Liver (tissue), 9 donors: ENCODE data around the gene USP2. TPM values are rescaled to one million over a fixed set of nuclear protein-coding genes. Genes with fewer than 3 reads are reported as not detected.

ENCODE experiments used
- DNase-seq: peaks from one replicate; pipeline ENCODE4 v3.0.0-alpha.2; 2017; ENCODE audit warnings: low spot score
- H3K27ac ChIP-seq, 2 donors: one replicate each; pipeline ENCODE4 v1.7.0; 2013; ENCODE audit warnings: inconsistent platforms in 2 of 2, low read length in 2 of 2, control low read depth in 1 of 2, low read depth in 1 of 2, mild to moderate bottlenecking in 1 of 2
- H3K27me3 ChIP-seq, 4 donors: one replicate each; pipeline versions ENCODE4 v1.6.1 to v1.7.0; 2013; ENCODE audit warnings: low read length in 3 of 4, inconsistent platforms in 1 of 4, mild to moderate bottlenecking in 1 of 4, moderate library complexity in 1 of 4; ENCODE audit not compliant: control insufficient read depth in 4 of 4, insufficient read depth in 4 of 4
- H3K36me3 ChIP-seq, 4 donors: one replicate each; pipeline versions ENCODE4 v1.6.1 to v1.7.0; 2013; ENCODE audit warnings: low read length in 3 of 4, mild to moderate bottlenecking in 3 of 4, low read depth in 1 of 4, moderate library complexity in 1 of 4; ENCODE audit not compliant: control insufficient read depth in 4 of 4, insufficient read depth in 3 of 4
- H3K4me1 ChIP-seq, 4 donors: one replicate each; pipeline versions ENCODE4 v1.6.1 to v1.7.0; 2013; ENCODE audit warnings: low read length in 3 of 4, mild to moderate bottlenecking in 3 of 4, moderate library complexity in 1 of 4; ENCODE audit not compliant: control insufficient read depth in 4 of 4, insufficient read depth in 4 of 4
- H3K4me3 ChIP-seq, 3 donors: one replicate each; pipeline versions ENCODE4 v1.6.1 to v1.7.0; 2013; ENCODE audit warnings: low read length in 3 of 3, control low read depth in 1 of 3, low read depth in 1 of 3, mild to moderate bottlenecking in 1 of 3
- H3K9ac ChIP-seq, 2 donors: one replicate each; pipeline ENCODE4 v1.7.0; 2013; ENCODE audit warnings: low read length in 2 of 2, mild to moderate bottlenecking in 2 of 2, moderate library complexity in 2 of 2, control low read depth in 1 of 2, low read depth in 1 of 2
- H3K9me3 ChIP-seq, 4 donors: one replicate each; pipeline versions ENCODE4 v1.6.1 to v1.7.0; 2013; ENCODE audit warnings: low read length in 3 of 4; ENCODE audit not compliant: control insufficient read depth in 4 of 4
- CTCF ChIP-seq: fragments of 150-350 bp; IDR thresholded peaks from 2 replicates; pipeline ENCODE4 v1.5.1; 2017; ENCODE audit warnings: improper control_type of control experiment, low read depth, low read length; ENCODE audit not compliant: missing input control
- EGR1 ChIP-seq, 2 donors: IDR thresholded peaks; 2 replicates each; pipeline ENCODE4 v1.6.1; 2016 to 2018; ENCODE audit warnings: antibody characterized with exemption in 2 of 2, low read depth in 2 of 2
- FOXA1 ChIP-seq: IDR thresholded peaks from 2 replicates; pipeline ENCODE4 v1.6.1; 2016; ENCODE audit warnings: antibody characterized with exemption
- FOXA2 ChIP-seq: IDR thresholded peaks from 2 replicates; pipeline ENCODE4 v1.6.1; 2016; ENCODE audit warnings: antibody characterized with exemption
- HNF4A ChIP-seq, 2 donors: conservative IDR thresholded peaks; 2 replicates each; pipeline ENCODE4 v1.6.1; 2016; ENCODE audit warnings: antibody characterized with exemption in 2 of 2, mild to moderate bottlenecking in 2 of 2
- HNF4G ChIP-seq: IDR thresholded peaks from 2 replicates; pipeline ENCODE4 v1.6.1; 2016; ENCODE audit warnings: antibody characterized with exemption
- JUND ChIP-seq, 2 donors: IDR thresholded peaks; 2 replicates each; pipeline ENCODE4 v1.6.1; 2016; ENCODE audit warnings: antibody characterized with exemption in 2 of 2
- MAX ChIP-seq: IDR thresholded peaks from 2 replicates; pipeline ENCODE4 v1.6.1; 2016; ENCODE audit warnings: antibody characterized with exemption
- NR2F2 ChIP-seq: IDR thresholded peaks from 2 replicates; pipeline ENCODE4 v1.6.1; 2016; ENCODE audit warnings: antibody characterized with exemption
- RAD21 ChIP-seq, 2 donors: IDR thresholded peaks; 2 replicates each; pipeline ENCODE4 v1.6.1; 2016; ENCODE audit warnings: antibody characterized with exemption in 2 of 2, mild to moderate bottlenecking in 2 of 2
- RXRA ChIP-seq, 2 donors: IDR thresholded peaks; 2 replicates each; pipeline ENCODE4 v1.6.1; 2017 to 2018; ENCODE audit warnings: antibody characterized with exemption in 2 of 2, mild to moderate bottlenecking in 1 of 2
- SP1 ChIP-seq: IDR thresholded peaks from 2 replicates; pipeline ENCODE4 v1.6.1; 2018; ENCODE audit warnings: antibody characterized with exemption, mild to moderate bottlenecking
- TAF1 ChIP-seq: conservative IDR thresholded peaks from 2 replicates; pipeline ENCODE4 v1.6.1; 2016; ENCODE audit warnings: antibody characterized with exemption, mild to moderate bottlenecking
- YY1 ChIP-seq: IDR thresholded peaks from 2 replicates; pipeline ENCODE4 v1.6.1; 2016; ENCODE audit warnings: antibody characterized with exemption, mild to moderate bottlenecking
- ZBTB33 ChIP-seq: IDR thresholded peaks from 2 replicates; pipeline ENCODE4 v1.6.1; 2016; ENCODE audit warnings: antibody characterized with exemption
- WGBS: extraction: QIAGEN DNeasy Blood & Tissue Kit; methylation state at CpG from one replicate; pipeline ENCODE4 v1.1.7; 2013; 5-methylcytosine and 5-hydroxymethylcytosine counted together
- polyA plus RNA-seq, 2 donors: library from polyadenylated mRNA; stranded (reverse) in 1 of 2; unstranded in 1 of 2; fragments of 200-250 nt in 1 of 2; fragments of >200 nt in 1 of 2; fragmentation: Nextera tagmentation in 1 of 2; extraction: Ambion mirVana in 1 of 2; gene quantifications; one replicate each; pipeline versions ENCODE4 v1.2.1 to v1.2.3, GENCODE V29; 2013 to 2015
- total RNA-seq, 2 donors: library from RNA; depleted of rRNA; stranded (reverse); fragments of >200 nt; gene quantifications; one replicate each; pipeline ENCODE4 v1.2.3, GENCODE V29; 2014
- TF ChIP-seq, protein P1 (sequence below): IDR thresholded peaks from 2 replicates; pipeline ENCODE4 v1.6.1; 2016; ENCODE audit warnings: antibody characterized with exemption, mild to moderate bottlenecking
- TF ChIP-seq, protein P2 (sequence below): IDR thresholded peaks from 2 replicates; pipeline ENCODE4 v1.6.1; 2016; ENCODE audit warnings: antibody characterized with exemption
- donor health status: healthy.
- donor health status: healthy.
- donor health status: healthy.
- donor health status: healthy.
- donor health status: healthy.

USP2 gene
- total and polyA plus RNA-seq, 4 donors = 0.65 to 4.4 (median 2.1) TPM

DNA sequence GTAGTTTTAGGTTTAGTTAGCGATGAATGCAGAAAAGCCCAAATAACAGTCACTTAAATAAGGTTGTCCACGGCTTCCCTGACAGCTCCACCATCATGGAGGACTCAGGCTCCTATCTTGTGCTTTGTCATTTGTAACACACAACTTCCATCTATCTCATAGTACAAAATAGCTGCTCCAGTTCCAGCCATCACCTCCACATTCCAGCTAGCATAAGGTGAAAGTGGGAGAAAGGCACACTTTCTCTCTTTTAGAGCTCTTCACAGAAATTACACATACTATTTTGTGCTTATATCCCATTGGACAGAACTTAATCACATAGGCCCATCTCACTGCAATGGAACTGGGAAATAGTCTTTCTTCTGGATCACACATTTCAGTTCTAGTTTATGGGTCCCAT is 32.8 kb upstream of the USP2 start:
- 94% methylated on average over 2 of the region's 2 CpGs for WGBS
- no peaks in the 10 kb centered on the region for H3K4me1 ChIP-seq

DNA sequence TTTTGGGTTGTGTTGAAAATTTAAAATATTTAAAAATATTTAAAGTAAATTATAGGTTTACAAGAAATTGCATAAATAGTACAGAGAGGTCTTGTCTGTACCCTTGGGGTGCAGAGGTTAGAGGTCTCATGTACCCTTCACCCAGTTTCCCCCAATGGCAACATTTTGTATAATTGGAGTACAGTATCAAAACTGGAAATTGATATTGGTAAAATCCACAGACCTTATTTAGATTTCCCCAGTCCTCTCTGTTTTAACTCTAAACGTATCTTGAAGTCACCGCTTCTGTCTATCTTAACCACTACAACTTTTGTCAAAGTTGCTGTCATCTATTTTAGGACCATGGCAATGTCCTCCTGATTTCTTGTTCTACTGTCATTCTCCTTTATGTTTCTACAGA is 30.6 kb upstream of the USP2 start:
- H3K36me3 ChIP-seq = no peaks in the 10 kb centered on the region
- TF ChIP-seq JUND (IDR thresholded peaks at IDR 0.05) (no peak), HNF4A (conservative IDR thresholded peaks at IDR 0.05) (no peak), YY1 (no peak), HNF4G (no peak), MAX (no peak), RAD21 (IDR thresholded peaks at IDR 0.05) (no peak), NR2F2 (no peak), SP1 (no peak), EGR1 (IDR thresholded peaks at IDR 0.05; ENCODE audit: low read depth in 2 of 2) (no peak), CTCF (no peak), TAF1 (no peak), RXRA (IDR thresholded peaks at IDR 0.05) (no peak), FOXA1 (no peak)
- TF ChIP-seq, protein P1, sequence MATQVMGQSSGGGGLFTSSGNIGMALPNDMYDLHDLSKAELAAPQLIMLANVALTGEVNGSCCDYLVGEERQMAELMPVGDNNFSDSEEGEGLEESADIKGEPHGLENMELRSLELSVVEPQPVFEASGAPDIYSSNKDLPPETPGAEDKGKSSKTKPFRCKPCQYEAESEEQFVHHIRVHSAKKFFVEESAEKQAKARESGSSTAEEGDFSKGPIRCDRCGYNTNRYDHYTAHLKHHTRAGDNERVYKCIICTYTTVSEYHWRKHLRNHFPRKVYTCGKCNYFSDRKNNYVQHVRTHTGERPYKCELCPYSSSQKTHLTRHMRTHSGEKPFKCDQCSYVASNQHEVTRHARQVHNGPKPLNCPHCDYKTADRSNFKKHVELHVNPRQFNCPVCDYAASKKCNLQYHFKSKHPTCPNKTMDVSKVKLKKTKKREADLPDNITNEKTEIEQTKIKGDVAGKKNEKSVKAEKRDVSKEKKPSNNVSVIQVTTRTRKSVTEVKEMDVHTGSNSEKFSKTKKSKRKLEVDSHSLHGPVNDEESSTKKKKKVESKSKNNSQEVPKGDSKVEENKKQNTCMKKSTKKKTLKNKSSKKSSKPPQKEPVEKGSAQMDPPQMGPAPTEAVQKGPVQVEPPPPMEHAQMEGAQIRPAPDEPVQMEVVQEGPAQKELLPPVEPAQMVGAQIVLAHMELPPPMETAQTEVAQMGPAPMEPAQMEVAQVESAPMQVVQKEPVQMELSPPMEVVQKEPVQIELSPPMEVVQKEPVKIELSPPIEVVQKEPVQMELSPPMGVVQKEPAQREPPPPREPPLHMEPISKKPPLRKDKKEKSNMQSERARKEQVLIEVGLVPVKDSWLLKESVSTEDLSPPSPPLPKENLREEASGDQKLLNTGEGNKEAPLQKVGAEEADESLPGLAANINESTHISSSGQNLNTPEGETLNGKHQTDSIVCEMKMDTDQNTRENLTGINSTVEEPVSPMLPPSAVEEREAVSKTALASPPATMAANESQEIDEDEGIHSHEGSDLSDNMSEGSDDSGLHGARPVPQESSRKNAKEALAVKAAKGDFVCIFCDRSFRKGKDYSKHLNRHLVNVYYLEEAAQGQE = no peak
- TF ChIP-seq, protein P2, sequence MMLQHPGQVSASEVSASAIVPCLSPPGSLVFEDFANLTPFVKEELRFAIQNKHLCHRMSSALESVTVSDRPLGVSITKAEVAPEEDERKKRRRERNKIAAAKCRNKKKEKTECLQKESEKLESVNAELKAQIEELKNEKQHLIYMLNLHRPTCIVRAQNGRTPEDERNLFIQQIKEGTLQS = no peak

More for the DNA sequence above, 32.8 kb upstream of the USP2 start:
- Histone ChIP-seq H3K36me3 (no peaks in the 10 kb centered on the region), H3K9ac (no peak overlapping the region), H3K27ac (no peak overlapping the region), H3K9me3 (no peaks in the 10 kb centered on the region), H3K27me3 (no peaks in the 10 kb centered on the region), H3K4me3 (no peak overlapping the region)
- DNase-seq = no peak
- no peak for TF ChIP-seq FOXA2
- TF ChIP-seq FOXA1 = no peak
- TF ChIP-seq EGR1 (IDR thresholded peaks at IDR 0.05; ENCODE audit: low read depth in 2 of 2) = no peak
- TF ChIP-seq ZBTB33 = no peak
- no peak for TF ChIP-seq YY1
- TF ChIP-seq CTCF = no peak
- no peak for TF ChIP-seq SP1

More for the DNA sequence above, 30.6 kb upstream of the USP2 start:
- H3K9me3 ChIP-seq = no peaks in the 10 kb centered on the region
- H3K9ac ChIP-seq = no peak overlapping the region
- DNase-seq = no peak
- H3K27ac ChIP-seq = no peak overlapping the region
- no peak overlapping the region for H3K4me3 ChIP-seq
- no peaks in the 10 kb centered on the region for H3K27me3 ChIP-seq
- 95% methylated on average over 2 of the region's 2 CpGs for WGBS
- no peaks in the 10 kb centered on the region for H3K4me1 ChIP-seq
